ENCODE results near the gene TUBB4B. TPM values are rescaled to one million over a fixed set of nuclear protein-coding genes. Genes with fewer than 3 reads are reported as not detected.

TUBB4B gene
- polyA plus RNA-seq, 2 of the 4 experiments (the other 2 are of a cell fraction) = 256 to 671 TPM

- 36% methylated on average over 2 of the region's 2 CpGs for whole genome bisulfite sequencing (ENCODE audit: missing lambda C conversion rate)
- CTCF ChIA-PET = interaction anchor here (0.6 to 11.5 kb wide), 8 partner anchors 9 to 125 kb away, joined by 3 to 156 read pairs (median 5); partner anchors contain the start of genes CYSRT1, LRRC26, RNF208 and RNF224
- FAIRE-seq (no peak), DNase-seq (ENCODE audit: low read depth in 1 of 2, low spot score in 1 of 2) (no peak), ATAC-seq (no peak)
- H3K4me3 ChIP-seq = no peak overlapping the region
- peaks cover 33% of the 10 kb centered on the region for H3K4me1 ChIP-seq
- H3K4me2 ChIP-seq = no peak overlapping the region
- POLR2A ChIA-PET = interaction anchor here (1.8 kb wide), 1 partner anchor 8 kb away, joined by 10 read pairs; the partner anchor contains the start of gene TPRN
- H3K27ac ChIP-seq = no peak overlapping the region
- no peaks in the 10 kb centered on the region for H3K9me3 ChIP-seq
- TF ChIP-seq RNF2 (IDR thresholded peaks at IDR 0.05; ENCODE audit: borderline replicate concordance, low read depth) (no peak), KDM5A (IDR thresholded peaks at IDR 0.05) (no peak), CTCF (IDR thresholded peaks at IDR 0.05) (no peak), CBX2 (IDR thresholded peaks at IDR 0.05; ENCODE audit: borderline replicate concordance, low read depth) (no peak), ZC3H11A (IDR thresholded peaks at IDR 0.05) (no peak), JUNB (IDR thresholded peaks at IDR 0.05) (no peak), USF2 (IDR thresholded peaks at IDR 0.05) (no peak), TFCP2L1 (CRISPR knock-in tag; IDR thresholded peaks at IDR 0.05) (no peak), ZSCAN20 (CRISPR knock-in tag; IDR thresholded peaks at IDR 0.05) (no peak)
Observed at GRCh38 chr9:137192859-137193258, 48.2 kb upstream of the TUBB4B start.

GRCh38 chr9:137193771-137194170 is 47.3 kb upstream of the TUBB4B start:
- DNase-seq (ENCODE audit: low read depth in 1 of 2, low spot score in 1 of 2) = no peak
- 93% methylated on average over 11 of the region's 14 CpGs for WGBS (ENCODE audit: missing lambda C conversion rate)
- no peak for FAIRE-seq
- POLR2A ChIA-PET = no interaction called here
- Histone ChIP-seq H3K9me3 (no peaks in the 10 kb centered on the region), H3K4me3 (no peak overlapping the region), H3K4me2 (no peak overlapping the region), H3K27ac (no peak overlapping the region), H3K4me1 (peaks cover 39% of the 10 kb centered on the region)
- CTCF ChIA-PET = interaction anchor here (1.2 to 11.5 kb wide), 7 partner anchors 20 to 126 kb away, joined by 3 to 156 read pairs (median 5); partner anchors contain the start of genes CYSRT1, LRRC26, RNF208 and RNF224
- TF ChIP-seq RNF2 (IDR thresholded peaks at IDR 0.05; ENCODE audit: borderline replicate concordance, low read depth) (no peak), POLR2AphosphoS2 (conservative IDR thresholded peaks at IDR 0.05; ENCODE audit: low read length) (no peak), ZC3H11A (IDR thresholded peaks at IDR 0.05) (no peak), MAZ (IDR thresholded peaks at IDR 0.05; ENCODE audit: borderline replicate concordance, low read depth, low read length) (no peak), ATOH8 (CRISPR knock-in tag; IDR thresholded peaks at IDR 0.05; ENCODE audit: low read depth) (no peak), KDM5A (IDR thresholded peaks at IDR 0.05) (no peak), CTCF (IDR thresholded peaks at IDR 0.05) (no peak), NPAS2 (CRISPR knock-in tag; IDR thresholded peaks at IDR 0.05; ENCODE audit: borderline replicate concordance) (no peak), JUNB (IDR thresholded peaks at IDR 0.05) (no peak), CHD4 (IDR thresholded peaks at IDR 0.05; ENCODE audit: borderline replicate concordance) (no peak), HDAC2 (IDR thresholded peaks at IDR 0.05) (no peak), HOXB5 (CRISPR knock-in tag; IDR thresholded peaks at IDR 0.05) (no peak), MAX (IDR thresholded peaks at IDR 0.05) (no peak), MAFK (IDR thresholded peaks at IDR 0.05; ENCODE audit: partially characterized antibody) (no peak), SREBF2 (IDR thresholded peaks at IDR 0.05) (no peak), E2F6 (IDR thresholded peaks at IDR 0.05; ENCODE audit: borderline replicate concordance, low read depth) (no peak), HES2 (IDR thresholded peaks at IDR 0.05) (no peak), FOSL2 (IDR thresholded peaks at IDR 0.05) (no peak), FOSL2 (CRISPR knock-in tag; IDR thresholded peaks at IDR 0.05) (no peak)
- ATAC-seq = no peak

Data from A549 (cell line).